Psoas muscle (tissue), 8 donors: Measurements from ENCODE around the gene PTCRA. TPM values are rescaled to one million over a fixed set of nuclear protein-coding genes. Genes with fewer than 3 reads are reported as not detected.
A peak's percentile ranks its signal among the peaks of the same experiment; 100 is the strongest.
"Not testable (repeated sequence)": the region's sequence is repeated elsewhere in the genome, so short reads cannot be mapped to it uniquely, and the experiment has no call there.

Experiments
- ATAC-seq, 4 donors: fragments of 200-7000 bp; cut with Tn5 transposase; one replicate each; pipeline ENCODE4 v1.9.1; 2020; ENCODE audit warnings: moderate library complexity in 3 of 4, mild to moderate bottlenecking in 2 of 4
- DNase-seq, 2 donors: peaks; one replicate each; pipeline ENCODE4 v3.0.0-alpha.2; 2020
- H3K27ac ChIP-seq: fragments of 200-600 bp; one replicate; pipeline ENCODE4 v1.8.0; 2022
- H3K27me3 ChIP-seq, 3 donors: fragments of 200-600 bp in 1 of 3; one replicate each; pipeline versions ENCODE4 v1.6.1 to v1.8.0; 2013 to 2022; ENCODE audit warnings: low read length in 2 of 3, mild to moderate bottlenecking in 2 of 3, moderate library complexity in 1 of 3; ENCODE audit not compliant: insufficient read depth in 3 of 3
- H3K36me3 ChIP-seq, 2 donors: fragments of 200-600 bp in 1 of 2; one replicate each; pipeline versions ENCODE4 v1.6.1 to v1.8.0; 2013 to 2022; ENCODE audit warnings: low read depth in 1 of 2, mild to moderate bottlenecking in 1 of 2, moderate library complexity in 1 of 2; ENCODE audit not compliant: insufficient read depth in 1 of 2
- H3K4me1 ChIP-seq: fragments of 200-600 bp; one replicate; pipeline ENCODE4 v1.8.0; 2022
- H3K4me3 ChIP-seq: fragments of 200-600 bp; one replicate; pipeline ENCODE4 v1.8.0; 2022; ENCODE audit warnings: mild to moderate bottlenecking
- H3K9me3 ChIP-seq: fragments of 200-600 bp; one replicate; pipeline ENCODE4 v1.8.0; 2022
- CTCF ChIP-seq: fragments of 200-600 bp; IDR thresholded peaks from one replicate; pipeline ENCODE4 v1.8.0; 2022; ENCODE audit warnings: antibody characterized with exemption
- WGBS, 3 donors: extraction: QIAGEN DNeasy Blood & Tissue Kit; methylation state at CpG; one replicate each; pipeline versions ENCODE4 v1.1.6 to v1.1.7; 2013; 5-methylcytosine and 5-hydroxymethylcytosine counted together
- intact Hi-C, 2 donors: fragments of 100-400 bp; cut with DNase I; formaldehyde crosslinking; loops; one replicate each; pipeline versions ENCODE4 v1.11.0 to v1.14.2; 2022
- polyA plus RNA-seq, 3 donors: library from polyadenylated mRNA; stranded (reverse); fragments of 200-250 nt; gene quantifications; one replicate each; pipeline ENCODE4 v1.2.3, GENCODE V29; 2013
- total RNA-seq, 4 donors: library from RNA; stranded (reverse); fragmentation: NEBNext Ultra II Directional in 2 of 4; extraction: Animal tissue kit (Norgen Biotek cat#: 25700) in 2 of 4; gene quantifications; one replicate each; pipeline versions ENCODE4 v1.2.1 to v1.2.4, GENCODE V29; 2021 to 2023
- donor health status: healthy with polysubstance abuse.
- donor health status: DM: no; HTN: no; CAD: no; lungs with moderate emphysema.
- donor health status: Bipolar disorder and iron deficiency.
- donor health status: healthy.
- donor health status: DM: yes; HTN: yes; CAD: no.
- donor health status: DM: no; HTN: no; CAD: no.
- donor health status: DM: no; HTN: no; CAD: no.
- donor health status: DM: yes; HTN: yes; CAD: no.

The PTCRA gene
- total and polyA plus RNA-seq, 7 donors, result 0.09 TPM; not detected in 6

- Histone ChIP-seq H3K27ac (peak overlapping the region; percentile 97), H3K36me3 (peaks cover 8 to 40% of the 10 kb centered on the region in 2 donors), H3K4me1 (peaks cover 20% of the 10 kb centered on the region), H3K9me3 (no peaks in the 10 kb centered on the region), H3K27me3 (no peaks in the 10 kb centered on the region), H3K4me3 (peak overlapping the region; percentile 82)
- 49 to 55% (median 51%) methylated on average over 4 of the region's 4 CpGs for WGBS, 3 donors
- DNase-seq (no peak), ATAC-seq (no peak)
- intact Hi-C loops, result loop anchor here in 1 of 2 donors (10.0 kb wide), 1 partner anchor 625 kb away; the partner anchor contains the start of genes LRRC73, POLR1C and YIPF3
- TF ChIP-seq CTCF, result no peak
These were observed 26.0 kb upstream of the PTCRA start for GRCh38 chr6:42889815-42890214.

- H3K4me3 ChIP-seq, result peak overlapping the region; percentile 82
- TF ChIP-seq CTCF, result no peak
- intact Hi-C loops, result loop anchor here in 1 of 2 donors (10.0 kb wide), 1 partner anchor 624 kb away; the partner anchor contains the start of genes LRRC73, POLR1C and YIPF3
- peak; percentile 96 to 98 (median 97) for ATAC-seq
- peaks cover 6 to 32% of the 10 kb centered on the region in 2 donors for H3K36me3 ChIP-seq
- peaks cover 20% of the 10 kb centered on the region for H3K4me1 ChIP-seq
- no peaks in the 10 kb centered on the region for H3K27me3 ChIP-seq
- H3K27ac ChIP-seq, result peak overlapping the region; percentile 97
- H3K9me3 ChIP-seq, result no peaks in the 10 kb centered on the region
- peak; percentile 95 to 97 for DNase-seq
- 0 to 1% (median 0%) methylated on average over 61 to 63 of the region's 63 CpGs for WGBS, 3 donors
These were observed 25.3 kb upstream of the PTCRA start for GRCh38 chr6:42890311-42891198.

- WGBS, 3 donors, result 25 to 34% (median 27%) methylated on average over 17 of the region's 17 CpGs
- Histone ChIP-seq H3K4me3 (peak overlapping the region; percentile 82), H3K27me3 (no peaks in the 10 kb centered on the region), H3K27ac (peak overlapping the region; percentile 97), H3K4me1 (peaks cover 20% of the 10 kb centered on the region), H3K9me3 (no peaks in the 10 kb centered on the region), H3K36me3 (peaks cover 0 to 25% of the 10 kb centered on the region in 2 donors)
- no peak for TF ChIP-seq CTCF
- intact Hi-C loops, result loop anchor here in 1 of 2 donors (10.0 kb wide), 1 partner anchor 624 kb away; the partner anchor contains the start of genes LRRC73, POLR1C and YIPF3
- ATAC-seq (no peak), DNase-seq (no peak)
These were observed 24.6 kb upstream of the PTCRA start for GRCh38 chr6:42891199-42891722.

- not testable (repeated sequence) for H3K27me3 ChIP-seq, H3K9me3 ChIP-seq, H3K36me3 ChIP-seq, H3K27ac ChIP-seq, ATAC-seq, H3K4me3 ChIP-seq, DNase-seq
- H3K4me1 ChIP-seq, result peaks cover 14% of the 10 kb centered on the region
- intact Hi-C loops, result loop anchor here in 1 of 2 donors (10.0 kb wide), 1 partner anchor 621 kb away; the partner anchor contains the start of genes LRRC73, POLR1C and YIPF3
- WGBS, 3 donors, result 73 to 79% (median 75%) methylated on average over 19 of the region's 19 CpGs
These were observed 21.6 kb upstream of the PTCRA start for GRCh38 chr6:42894041-42894828.
